ENCODE results near the gene MIA2. TPM values are rescaled to one million over a fixed set of nuclear protein-coding genes. Genes with fewer than 3 reads are reported as not detected.
"Not testable (repeated sequence)": the region's sequence is repeated elsewhere in the genome, so short reads cannot be mapped to it uniquely, and the experiment has no call there.

Gene MIA2
- total RNA-seq, 1 donor from 2014 or later, result 10.5 TPM

DNA sequence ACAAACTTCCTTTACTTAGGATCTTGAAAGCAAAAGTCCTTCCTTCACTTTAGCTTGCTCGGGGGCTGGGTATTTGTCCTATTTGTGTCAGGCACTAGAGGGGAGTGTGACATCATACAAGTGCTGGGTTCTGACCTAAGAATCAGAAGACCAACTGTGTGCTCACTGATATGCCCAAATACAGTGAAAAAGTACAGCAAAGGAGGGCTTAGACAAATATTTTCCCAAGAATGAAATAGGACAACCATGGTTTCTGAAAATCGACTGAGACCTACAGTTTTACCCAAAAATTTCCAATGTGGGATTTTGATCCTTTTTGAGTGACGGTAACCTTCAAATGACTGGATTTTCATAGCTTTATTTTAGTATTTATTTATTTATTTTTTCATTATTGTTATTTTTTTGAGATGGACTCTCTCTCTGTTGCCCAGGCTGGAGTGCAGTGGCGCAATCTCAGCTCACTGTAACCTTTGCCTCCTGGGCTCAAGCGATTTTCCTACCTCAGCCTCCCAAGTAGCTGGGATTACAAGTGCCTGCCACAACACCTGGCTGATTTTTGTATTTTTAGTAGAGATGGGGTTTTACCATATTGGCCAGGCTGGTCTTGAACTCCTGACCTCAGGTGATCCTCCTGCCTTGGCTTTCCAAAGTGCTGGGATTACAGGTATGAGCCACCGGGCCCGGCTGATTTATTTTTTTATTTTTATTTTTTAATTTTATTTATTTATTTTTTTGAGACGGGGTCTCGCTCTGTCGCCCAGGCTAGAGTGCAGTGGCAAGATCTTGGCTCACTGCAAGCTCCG is 1.8 kb upstream of the MIA2 start:
- not testable (repeated sequence) for DNase-seq (ENCODE audit: extremely low read depth, low read depth, low spot score)

DNA sequence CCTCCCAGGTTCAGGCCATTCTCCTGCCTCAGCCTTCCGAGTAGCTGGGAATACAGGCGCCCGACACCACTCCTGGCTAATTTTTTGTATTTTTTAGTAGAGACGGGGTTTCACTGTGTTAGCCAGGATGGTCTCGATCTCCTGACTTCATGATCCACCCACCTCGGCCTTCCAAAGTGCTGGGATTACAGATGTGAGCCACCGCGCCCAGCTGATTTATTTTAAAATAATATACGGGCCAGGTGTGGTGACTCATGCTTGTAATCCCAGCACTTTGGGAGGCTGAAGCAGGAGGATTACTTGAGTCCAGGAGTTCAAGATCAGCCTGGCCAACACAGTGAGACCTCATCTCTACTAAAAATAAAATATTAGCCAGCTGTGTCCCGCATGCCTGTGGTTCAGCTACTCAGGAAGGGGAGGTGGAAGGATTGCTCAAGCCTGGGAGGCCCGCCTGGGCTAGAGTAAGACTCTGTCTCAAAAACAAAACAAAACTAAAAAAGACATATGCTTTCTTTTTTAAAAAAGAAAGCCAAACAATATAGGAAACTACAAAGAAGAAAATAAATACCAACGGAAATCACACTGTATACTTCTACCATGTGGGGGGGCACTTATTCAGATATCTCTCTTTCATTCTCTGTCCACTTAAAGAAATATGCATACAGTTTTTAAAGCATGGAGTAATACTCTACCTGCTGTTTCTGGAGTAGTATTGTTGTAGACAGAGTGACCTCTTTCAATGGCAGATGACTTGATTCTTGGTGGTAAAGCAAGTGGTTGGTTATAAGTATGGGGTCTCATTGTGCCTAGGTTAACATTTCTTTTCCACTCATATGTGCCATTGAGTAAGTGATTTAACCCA is 930 bp upstream of the MIA2 start:
- no peak for DNase-seq (ENCODE audit: extremely low read depth, low read depth, low spot score)

DNA sequence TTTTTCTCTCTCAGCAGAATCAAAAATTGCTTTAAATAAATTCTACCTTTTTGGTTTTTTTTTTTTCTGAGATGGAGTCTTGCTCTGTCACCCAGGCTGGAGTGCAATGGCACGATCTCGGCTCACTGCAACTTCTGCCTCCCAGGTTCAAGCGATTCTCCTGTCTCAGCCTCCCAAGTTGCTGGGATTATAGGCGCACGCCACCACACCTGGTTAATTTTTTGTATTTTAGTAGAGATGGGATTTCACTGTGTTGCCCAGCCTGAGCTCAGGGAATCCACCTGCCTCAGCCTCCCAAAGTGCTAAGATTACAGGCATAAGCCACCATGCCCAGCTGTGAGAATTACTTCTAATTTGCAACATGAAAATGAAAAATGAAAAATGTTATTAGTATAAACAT is 1.3 kb downstream of the MIA2 start:
- not testable (repeated sequence) for DNase-seq (ENCODE audit: extremely low read depth, low read depth, low spot score)

DNA sequence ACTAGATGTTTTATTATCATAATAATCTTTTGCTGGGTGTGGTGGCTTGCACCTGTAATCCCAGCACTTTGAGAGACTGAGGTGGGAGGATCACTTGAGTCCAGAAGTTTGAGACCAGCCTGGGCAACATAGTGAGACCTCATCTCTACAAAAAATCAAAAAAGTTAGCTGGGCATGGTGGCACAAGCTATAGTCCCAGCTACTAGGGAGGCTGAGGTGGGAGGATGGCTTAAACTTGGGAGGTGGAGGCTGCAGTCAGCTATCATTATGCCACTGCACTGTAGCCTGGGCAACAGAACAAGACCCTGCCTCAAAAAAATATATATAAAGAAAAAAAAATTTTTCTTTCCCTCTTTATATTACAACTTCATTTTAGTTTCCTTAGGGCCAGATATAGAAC is 1.8 kb downstream of the MIA2 start:
- DNase-seq (ENCODE audit: extremely low read depth, low read depth, low spot score), result not testable (repeated sequence)

DNA sequence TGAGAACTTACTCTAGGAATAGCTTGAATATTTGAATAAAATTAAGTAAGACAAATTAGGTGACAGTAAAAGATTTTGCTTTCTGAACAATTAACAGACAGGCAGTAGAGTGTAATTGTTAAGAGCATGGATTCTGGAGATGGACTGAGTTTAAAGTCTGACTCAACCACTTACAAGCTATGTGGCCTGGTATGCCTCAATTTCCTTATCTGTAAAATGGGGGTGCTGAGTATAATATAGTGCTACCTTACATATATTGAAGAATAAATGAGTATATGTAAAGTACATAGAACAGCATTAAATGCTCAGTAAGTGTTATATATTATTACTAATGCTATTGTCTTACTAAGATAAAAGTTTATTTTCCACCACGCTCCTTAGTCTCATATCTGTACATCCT is 7.1 kb downstream of the MIA2 start:
- DNase-seq (ENCODE audit: extremely low read depth, low read depth, low spot score), result no peak

DNA sequence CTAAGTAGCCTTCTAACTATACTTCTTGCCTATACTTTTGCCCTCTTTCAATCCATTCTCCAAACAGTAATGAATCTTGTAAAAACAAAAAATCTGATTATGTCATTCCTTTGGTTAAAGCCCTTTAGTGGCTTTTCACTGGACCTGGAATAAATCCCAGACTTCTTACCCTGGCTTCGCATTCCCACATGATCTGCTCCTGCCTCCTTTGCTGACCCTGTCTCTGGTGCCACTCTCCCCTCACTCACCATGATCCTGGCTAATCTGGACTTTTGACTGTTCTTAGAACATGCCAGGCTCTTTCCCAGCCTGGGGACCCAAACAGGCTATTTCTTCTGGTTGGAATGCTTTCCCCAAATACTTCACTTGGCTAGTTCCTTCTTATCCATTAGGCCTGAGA is 7.9 kb downstream of the MIA2 start:
- no peak for DNase-seq (ENCODE audit: extremely low read depth, low read depth, low spot score)

DNA sequence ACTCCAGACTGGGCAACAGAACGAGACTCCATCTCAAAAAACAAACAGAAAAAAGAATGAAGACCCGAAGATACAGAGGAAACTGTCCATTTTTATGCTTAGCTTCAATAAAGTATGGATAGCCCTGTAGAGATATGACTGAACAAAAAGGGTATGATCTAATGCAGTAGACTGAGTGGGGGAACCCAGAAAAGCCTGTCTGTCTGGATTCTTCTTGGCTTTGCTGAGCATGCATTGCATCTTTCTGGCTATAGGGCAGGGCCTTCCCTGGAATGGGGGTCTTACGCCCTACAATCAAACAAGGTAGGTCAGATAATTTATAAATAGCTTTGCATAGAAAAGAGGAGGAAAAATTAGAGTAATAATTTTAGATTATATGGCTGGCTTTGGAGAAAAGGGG is 10.1 kb downstream of the MIA2 start:
- no peak for DNase-seq (ENCODE audit: extremely low read depth, low read depth, low spot score)

DNA sequence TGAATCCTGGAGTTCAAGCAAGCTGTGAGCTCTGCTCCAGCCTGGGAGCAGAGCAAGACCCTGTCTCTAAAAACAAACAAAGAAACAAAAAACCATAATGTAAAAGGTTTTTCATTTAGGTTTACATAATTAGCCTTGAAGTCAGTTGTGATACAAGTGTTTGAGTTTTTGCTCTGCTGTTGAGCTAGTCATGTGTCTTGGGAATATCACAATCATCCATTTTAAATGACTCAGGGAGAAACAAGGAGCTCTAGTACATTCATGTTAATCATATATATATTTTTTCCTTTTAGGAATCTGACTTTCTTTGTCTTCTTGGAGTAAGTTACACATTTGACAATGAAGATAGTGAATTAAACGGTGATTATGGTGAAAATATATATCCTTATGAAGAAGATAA is 12.9 kb downstream of the MIA2 start:
- no peak for DNase-seq (ENCODE audit: extremely low read depth, low read depth, low spot score)

DNA sequence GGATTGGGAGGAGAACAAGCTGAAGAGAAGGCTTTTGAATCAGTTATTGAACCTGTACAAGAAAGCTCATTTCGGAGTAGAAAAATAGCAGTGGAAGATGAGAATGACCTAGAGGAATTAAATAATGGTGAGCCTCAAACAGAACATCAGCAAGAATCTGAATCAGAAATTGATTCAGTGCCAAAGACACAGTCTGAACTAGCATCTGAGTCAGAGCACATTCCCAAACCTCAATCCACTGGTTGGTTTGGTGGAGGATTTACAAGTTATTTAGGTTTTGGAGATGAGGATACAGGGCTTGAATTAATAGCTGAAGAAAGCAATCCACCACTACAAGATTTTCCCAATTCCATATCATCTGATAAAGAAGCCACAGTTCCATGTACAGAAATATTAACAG is 13.5 kb downstream of the MIA2 start:
- no peak for DNase-seq (ENCODE audit: extremely low read depth, low read depth, low spot score)

DNA sequence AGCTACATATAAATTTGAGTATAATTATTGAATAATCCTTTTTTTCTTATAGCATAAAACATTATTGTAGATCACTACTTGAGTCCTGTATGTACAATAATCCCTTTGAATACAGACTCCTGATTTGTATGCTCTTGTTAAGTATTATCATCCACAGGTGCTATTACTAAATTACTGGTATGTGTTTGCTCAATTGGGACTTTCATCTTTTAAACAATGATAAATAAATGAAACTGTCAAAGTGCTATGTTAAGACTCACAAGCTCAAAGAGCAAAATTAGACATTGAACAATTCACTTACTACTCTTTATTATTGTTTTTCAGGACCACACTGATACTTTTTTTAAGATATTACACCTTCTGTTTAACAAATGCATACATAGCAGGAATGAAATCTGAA is 17.8 kb downstream of the MIA2 start:
- DNase-seq (ENCODE audit: extremely low read depth, low read depth, low spot score), result no peak

DNA sequence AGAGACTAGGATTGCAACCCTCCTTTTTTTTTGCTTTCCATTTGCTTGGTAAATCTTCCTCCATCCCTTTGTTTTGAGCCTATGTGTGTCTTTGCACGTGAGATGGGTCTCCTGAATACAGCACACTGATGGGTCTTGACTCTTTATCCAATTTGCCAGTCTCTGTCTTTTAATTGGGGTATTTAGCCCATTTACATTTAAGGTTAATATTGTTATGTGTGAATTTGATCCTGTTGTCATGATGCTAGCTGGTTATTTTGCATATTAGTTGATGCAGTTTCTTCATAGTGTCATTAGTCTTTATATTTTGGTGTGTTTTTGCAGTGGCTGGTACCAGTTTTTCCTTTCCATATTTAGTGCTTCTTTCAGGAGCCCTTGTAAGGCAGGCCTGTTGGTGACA is 23.7 kb downstream of the MIA2 start:
- DNase-seq (ENCODE audit: extremely low read depth, low read depth, low spot score), result not testable (repeated sequence)

DNA sequence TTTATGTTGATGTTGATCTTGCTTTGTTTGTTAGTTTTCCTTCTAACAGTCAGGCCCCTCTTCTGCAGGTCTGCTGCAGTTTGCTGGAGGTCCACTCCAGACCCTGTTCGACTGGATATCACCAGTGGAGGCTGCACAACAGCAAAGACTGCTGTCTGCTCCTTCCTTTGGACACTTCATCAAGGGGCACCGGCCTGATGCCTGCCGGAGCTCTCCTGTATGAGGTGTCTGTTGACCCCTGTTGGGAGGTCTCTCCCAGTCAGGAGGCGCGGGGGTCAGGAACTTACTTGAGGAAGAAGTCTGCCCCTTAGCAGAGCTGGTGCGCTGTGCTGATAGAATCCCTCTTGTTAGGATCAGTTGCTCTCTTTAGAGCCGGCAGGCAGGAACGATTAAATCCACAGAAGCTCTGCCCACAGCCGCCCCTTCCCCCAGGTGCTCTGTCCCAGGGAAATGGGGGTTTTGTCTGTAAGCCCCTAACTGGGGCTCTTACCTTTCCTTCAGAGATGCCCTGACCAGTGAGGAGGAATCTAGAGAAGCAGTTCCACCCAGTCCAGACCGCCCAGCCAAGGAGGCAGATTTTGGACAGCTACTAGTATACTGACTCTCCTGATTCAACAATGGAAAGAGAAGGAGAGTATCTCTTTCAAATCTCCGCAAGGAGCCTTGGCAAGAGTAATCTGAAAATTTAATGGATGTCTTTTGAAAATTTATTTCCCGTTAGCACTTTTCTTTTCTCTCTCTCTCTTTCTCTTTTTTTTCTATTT is 25.2 kb downstream of the MIA2 start:
- DNase-seq (ENCODE audit: extremely low read depth, low read depth, low spot score), result no peak

DNA sequence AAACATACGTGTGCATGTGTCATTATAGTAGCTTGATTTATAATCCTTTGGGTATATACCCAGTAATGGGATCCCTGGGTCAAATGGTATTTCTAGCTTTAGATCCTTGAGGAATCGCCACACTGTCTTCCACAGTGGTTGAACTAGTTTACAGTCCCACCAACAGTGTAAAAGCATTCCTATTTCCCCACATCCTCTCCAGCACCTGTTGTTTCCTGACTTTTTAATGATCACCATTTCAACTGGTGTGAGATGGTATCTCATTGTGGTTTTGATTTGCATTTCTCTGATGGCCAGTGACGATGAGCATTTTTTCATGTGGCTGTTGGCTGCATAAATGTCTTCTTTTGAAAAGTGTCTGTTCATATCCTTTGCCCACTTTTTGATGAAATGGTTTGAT is 26.4 kb downstream of the MIA2 start:
- DNase-seq (ENCODE audit: extremely low read depth, low read depth, low spot score), result not testable (repeated sequence)

DNA sequence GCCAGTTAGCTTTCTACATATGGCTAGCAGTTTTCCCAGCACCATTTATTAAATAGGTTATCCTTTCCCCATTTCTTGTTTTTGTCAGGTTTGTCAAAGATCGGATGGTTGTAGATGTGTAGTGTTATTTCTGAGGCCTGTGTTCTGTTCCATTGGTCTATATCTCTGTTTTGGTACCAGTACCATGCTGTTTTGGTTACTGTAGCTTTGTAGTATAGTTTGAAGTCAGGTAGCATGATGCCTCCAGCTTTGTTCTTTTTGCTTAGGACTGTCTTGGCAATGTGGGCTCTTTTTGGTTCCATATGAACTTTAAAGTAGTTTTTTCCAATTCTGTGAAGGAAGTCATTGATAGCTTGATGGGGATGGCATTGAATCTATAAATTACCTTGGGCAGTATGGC is 28.5 kb downstream of the MIA2 start:
- not testable (repeated sequence) for DNase-seq (ENCODE audit: extremely low read depth, low read depth, low spot score)

DNA sequence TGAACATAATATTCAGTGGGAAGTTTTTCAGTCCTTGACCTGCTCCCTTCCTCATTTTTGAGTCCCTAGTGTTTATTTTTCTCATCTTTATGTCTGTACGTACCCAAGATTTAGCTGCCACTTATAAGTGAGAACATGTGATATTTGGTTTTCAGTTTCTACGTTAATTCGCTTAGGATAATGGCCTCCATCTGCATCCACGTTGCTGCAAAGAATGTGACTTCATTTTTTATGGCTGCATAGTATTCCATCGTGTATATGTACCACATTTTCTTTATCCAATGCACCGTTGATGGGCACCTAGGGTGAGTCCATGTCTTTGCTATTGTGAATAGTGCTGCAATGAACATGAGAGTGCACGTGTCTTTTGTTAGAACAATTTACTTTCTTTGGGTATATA is 30.3 kb downstream of the MIA2 start:
- DNase-seq (ENCODE audit: extremely low read depth, low read depth, low spot score), result no peak

DNA sequence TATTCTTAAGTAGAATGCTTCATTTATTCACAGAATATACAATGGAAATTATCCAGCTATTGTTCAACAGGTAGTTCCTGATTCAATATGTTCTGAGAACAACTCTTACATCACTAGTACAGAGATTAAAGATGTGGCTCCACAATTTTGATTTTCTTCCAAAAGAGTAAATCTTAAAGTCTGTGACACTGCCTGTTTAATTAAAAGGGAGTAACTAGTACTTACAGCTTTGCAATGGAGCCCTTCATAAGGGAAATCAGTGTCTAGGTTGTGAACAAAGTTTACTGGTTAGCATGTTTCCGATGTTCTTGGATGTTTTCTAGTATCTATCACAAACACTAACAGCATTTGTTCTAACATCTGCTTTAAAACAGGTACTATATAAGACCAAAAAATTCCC is 30.8 kb downstream of the MIA2 start:
- DNase-seq (ENCODE audit: extremely low read depth, low read depth, low spot score), result no peak

DNA sequence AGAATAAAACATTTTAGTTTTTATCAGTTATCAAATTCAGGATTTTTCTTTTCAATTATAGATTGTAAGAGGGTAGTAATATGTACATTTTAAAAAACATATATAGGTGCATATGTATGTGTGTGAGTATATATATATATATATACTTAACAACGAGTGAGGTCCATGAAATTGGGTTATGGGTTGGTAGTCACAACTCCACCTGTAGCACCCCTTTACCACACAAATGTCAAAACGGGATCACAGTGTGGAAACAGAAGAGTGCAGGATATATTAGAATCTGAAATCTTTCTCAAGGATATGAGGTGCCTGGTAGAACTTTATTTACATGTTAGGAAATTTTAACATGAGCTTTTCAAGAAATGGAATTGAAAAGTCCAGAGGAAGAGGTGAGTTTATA is 31.3 kb downstream of the MIA2 start:
- no peak for DNase-seq (ENCODE audit: extremely low read depth, low read depth, low spot score)

DNA sequence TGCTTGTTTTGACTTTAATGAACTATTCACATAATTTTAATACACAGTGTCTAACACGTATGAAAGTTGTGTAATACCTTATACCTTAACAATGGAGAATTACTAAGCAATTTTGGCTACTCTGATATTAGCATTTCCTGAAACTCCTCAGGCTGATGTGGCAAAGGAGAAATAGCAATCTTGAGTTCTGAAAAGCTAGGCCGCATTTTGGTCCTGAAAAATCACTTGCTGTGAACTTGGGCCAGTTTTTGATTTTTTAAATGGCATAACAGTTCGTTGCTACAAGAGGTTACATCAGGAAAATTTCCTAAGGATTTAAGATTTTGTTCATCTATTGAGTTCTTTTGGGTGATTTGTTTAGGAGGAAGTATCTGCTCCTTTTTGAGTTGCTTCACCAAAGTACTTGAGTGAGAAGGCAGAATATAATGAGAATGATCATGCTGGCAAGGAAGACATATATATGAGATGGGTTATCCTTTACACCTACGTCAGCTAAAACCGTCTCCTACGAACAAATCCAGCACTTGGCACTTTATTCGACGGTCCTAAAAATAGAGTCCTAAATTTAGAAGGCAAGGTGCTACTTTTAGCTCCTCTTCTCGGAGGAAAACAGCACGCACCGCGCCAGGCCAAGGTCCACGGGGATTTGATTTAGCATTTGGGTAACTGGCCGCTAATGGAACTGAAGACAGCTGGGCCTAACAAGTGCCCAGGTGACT is 32.2 kb downstream of the MIA2 start:
- no peak for DNase-seq (ENCODE audit: extremely low read depth, low read depth, low spot score)

DNA sequence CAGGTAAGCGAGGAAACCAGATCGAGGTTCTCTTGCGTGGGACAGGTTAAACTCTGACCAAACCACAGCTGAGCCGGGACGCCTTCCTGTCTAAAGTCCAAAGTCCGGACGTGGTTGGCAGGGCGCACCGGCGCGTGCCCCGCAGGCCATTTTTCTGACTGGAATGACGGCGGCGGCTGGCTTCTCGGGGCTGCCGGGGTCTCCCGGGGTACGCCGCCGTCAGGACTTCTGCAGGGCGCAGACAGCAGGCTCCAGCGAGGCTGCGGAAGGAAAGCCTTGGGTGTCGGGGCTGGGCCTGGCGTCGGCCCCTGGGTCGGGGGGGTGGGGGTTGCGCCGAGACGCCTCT is 32.8 kb downstream of the MIA2 start:
- no peak for DNase-seq (ENCODE audit: extremely low read depth, low read depth, low spot score)

DNA sequence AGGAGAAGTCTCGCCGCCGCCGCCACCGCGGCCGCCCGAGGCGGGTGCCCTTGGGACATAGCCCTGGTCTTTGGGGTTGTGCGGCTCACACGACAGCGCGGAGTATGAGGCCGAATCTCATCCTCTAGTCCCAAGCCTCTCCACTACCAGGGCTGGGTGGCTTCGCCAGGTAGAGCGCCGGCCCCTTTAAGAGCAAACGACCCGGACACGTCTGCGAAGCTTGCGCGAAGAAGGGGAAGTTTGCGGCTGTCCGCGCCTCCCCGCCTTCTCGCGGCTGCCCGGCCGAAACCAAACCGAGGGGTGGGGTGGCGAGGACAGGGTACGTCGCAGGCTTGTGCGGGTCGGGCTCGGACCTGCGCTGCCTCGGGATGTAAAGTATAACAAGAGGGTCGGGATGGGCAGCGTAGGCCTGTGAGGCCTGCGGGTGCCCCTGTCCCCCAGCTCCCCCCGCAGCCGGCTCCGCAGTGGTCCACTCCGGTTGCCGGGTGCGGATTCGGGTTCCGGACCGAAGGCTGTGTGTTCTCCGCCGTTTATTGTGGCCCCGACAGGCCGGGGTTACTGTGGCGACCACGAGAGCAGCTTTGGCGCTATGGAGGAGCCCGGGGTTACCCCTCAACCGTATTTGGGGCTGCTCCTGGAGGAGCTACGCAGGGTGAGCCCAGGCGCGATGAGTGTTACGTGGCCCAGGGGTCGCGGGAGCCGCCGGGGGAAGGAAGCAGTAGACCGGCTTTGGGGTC is 33.3 kb downstream of the MIA2 start:
- DNase-seq (ENCODE audit: extremely low read depth, low read depth, low spot score), result no peak

Data from glomerular endothelial cell (primary cell).